ENCODE measurements around the gene UNC45B.
"Not testable (repeated sequence)": the region's sequence is repeated elsewhere in the genome, so short reads cannot be mapped to it uniquely, and the experiment has no call there.

UNC45B gene

DNA sequence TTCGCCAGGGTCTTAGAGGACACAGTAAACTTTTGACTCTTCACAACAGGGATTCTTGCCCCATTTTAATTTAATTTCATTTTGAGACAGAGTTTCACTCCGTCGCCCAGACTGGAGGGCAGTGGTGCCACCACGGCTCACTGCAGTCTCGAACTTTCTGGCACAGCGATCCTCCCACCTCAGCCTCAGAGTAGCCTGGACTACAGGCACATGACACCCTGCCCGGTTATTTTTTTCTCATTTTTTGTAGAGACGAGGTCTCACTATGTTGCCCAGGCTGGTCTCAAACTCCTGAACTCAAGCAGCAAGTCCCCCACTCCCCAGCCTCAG is 5.2 kb upstream of the UNC45B start:
- no peak for DNase-seq (ENCODE audit: low spot score)

DNA sequence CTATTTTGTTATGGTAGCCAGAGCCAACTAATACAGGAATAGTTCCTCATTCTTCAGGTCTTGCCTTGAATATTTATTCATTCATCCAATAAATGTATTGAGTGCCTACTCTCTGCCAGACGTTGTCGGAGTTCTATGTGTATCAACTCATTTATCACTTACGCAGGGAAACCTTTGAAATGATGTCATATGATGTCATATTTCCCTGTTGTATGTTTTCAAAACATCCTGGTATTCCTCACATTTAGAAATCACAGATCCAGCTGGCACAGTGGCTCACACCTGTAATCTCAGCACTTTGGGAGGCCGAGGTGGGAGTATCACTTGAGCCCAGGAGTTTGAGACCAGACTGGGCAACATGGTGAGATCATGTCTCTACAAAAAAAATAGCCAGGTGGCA is 2.8 kb upstream of the UNC45B start:
- DNase-seq (ENCODE audit: low spot score): no peak

DNA sequence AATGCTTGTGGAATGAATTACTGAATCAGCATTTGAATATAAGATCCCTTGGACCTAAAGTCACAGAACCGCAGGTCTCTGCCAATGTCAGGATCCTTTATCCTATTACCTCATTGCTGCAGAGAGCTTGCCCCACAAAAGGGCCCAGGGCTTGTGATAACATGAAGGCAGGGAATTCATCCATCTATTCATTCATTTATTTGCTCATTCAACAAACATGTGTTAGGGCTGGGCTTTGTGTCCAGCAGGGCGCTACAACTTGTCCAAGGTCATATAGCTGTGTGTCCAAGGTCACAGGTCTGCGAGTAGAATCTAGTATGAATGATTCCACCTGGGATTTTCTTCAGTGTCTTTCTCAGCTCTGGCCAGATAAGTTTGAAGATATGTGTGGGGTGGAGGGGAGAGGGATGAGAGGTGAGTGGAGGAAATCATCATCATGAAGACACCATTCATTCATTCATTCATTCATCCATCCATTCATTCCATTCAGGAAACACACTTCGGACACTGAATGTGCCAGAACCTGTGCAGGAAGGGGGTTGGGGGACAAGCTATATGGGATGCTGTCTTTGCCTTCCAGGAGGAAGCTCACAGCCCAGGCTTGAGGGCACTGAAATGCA is 1.3 kb upstream of the UNC45B start:
- no peak for DNase-seq (ENCODE audit: low spot score)

DNA sequence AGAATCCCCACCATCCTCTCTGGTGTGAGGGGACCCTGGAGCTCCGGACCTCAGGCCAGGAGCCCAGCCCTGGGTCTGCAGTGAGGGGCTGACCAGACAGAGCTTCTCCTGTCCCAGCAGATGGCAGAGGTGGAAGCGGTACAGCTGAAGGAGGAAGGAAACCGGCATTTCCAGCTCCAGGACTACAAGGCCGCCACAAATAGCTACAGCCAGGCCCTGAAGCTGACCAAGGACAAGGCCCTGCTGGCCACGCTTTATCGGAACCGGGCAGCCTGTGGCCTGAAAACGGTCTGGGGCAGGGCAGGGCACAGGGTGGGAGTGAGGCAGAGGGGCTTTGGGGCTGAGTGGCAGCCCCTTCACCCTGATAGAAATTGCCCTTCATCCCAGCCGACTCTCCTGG is 527 bp downstream of the UNC45B start:
- no peak for DNase-seq (ENCODE audit: low spot score)

DNA sequence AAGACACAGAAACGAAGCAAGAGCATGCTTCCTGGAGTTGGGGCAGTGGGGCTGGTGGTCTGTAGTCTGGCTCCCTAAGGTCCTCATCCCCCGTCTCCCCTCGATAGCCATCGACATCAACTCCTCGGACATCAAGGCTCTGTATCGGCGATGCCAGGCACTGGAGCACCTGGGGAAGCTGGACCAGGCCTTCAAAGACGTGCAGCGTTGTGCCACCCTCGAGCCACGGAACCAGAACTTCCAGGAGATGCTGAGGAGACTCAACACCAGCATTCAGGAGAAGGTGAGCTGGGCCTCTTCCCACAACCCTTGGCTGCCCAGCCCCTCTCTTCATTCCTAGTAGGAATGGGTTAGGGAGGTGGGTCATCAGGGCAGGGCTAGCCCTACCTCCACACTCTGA is 2.3 kb downstream of the UNC45B start:
- no peak for DNase-seq (ENCODE audit: low spot score)

DNA sequence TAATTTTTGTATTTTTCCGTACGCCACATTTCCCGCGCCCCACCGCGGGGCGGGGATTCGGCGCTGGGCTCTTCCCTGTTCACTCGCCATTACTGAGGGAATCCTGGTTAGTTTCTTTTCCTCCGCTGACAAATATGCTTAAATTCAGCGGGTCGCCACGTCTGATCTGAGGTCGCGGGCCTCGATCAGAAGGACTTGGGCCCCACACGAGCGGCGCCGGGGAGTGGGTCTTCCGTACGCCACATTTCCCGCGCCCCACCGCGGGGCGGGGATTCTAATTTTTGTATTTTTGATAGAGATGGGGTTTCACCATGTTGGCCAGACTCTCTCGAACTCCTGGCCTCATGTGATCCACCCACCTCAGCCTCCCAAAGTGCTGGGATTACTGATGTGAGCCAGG is 3.5 kb downstream of the UNC45B start:
- not testable (repeated sequence) for DNase-seq (ENCODE audit: low spot score)

DNA sequence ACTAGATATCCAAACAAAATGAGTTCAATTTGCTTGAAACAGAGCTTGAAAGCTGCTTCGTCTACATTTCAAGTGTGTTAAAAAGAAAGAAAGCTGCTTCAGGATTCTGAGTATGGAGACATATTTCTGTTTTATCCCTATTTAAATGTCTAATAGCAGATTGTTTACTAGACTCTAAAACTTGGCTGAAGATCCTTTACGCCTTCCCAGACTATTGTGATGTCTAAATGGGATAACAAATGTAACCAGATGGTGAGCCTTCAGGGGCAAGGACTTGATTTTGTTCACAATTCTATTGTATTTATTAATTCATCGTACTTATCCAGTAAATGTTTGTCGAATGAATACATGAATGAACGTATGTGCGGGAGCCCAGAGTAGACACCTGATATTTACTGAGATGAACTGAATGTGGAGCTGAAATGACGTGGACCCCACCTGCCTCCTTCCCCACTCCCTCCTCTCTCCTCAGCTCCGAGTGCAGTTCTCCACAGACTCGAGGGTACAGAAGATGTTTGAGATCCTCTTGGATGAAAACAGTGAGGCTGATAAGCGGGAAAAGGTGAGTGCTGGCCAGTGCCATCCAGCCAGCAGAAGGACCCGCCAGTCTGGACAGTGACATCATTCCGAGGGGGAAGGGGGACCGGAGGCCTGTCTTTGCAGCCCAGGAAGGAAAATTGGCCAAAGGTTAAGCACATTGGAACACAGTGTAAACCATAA is 5.0 kb downstream of the UNC45B start:
- no peak for DNase-seq (ENCODE audit: low spot score)

DNA sequence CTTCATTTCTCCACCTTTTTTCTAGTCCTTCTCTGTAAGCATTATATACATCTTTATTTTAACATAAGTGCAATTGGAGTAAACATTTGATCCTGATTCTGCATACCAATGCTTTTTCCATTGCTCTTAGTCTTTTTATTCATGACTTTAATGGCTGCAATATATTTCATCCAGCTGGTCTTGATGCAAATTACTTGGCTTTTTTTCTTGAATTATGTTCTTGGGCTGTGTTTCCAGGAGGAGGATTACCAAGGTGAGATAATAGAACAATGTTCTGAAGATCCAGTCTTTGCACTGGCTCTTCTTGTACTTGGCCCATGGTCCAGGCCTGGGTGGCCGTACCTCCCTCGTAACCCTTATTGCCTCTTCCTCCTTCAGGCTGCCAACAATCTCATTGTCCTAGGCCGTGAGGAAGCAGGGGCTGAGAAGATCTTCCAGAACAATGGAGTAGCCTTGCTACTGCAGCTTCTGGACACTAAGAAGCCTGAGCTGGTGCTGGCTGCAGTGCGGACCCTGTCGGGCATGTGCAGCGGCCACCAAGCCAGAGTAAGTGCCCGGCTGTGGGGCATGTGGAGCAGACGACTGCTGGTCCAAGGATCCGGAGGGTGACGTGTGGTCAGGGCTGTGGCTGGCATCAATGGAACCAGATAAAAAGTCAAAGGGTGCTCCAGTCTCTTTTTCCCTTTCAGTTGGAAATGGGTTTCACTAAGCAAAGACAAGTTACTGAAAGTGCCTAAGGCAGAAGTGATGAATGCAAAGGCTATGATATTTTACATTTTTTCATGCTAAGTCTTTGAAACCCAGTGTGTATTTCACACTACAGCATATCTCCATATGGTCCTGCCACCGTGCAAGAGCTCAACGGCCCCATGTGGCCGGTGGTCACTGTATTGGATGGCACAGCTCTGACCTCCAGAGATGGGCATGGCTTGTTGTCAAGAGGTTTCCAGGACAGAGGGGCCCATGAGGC is 6.9 kb downstream of the UNC45B start:
- no peak for DNase-seq (ENCODE audit: low spot score)

DNA sequence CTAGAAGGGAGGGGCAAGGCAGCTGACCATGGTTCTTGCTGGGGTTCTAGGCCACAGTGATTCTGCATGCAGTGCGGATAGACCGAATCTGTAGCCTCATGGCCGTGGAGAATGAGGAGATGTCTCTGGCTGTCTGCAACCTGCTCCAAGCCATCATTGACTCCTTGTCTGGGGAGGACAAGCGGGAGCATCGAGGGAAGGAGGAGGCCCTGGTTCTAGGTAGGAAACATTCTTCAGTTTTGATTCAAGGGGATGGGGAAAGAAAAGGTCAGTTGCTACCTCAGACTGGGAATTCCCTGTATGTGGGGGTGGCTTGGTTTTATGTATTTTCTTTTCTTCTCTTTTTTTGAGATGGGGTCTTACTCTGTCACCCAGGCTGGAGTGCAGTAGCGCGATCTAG is 7.6 kb downstream of the UNC45B start:
- DNase-seq (ENCODE audit: low spot score): no peak

DNA sequence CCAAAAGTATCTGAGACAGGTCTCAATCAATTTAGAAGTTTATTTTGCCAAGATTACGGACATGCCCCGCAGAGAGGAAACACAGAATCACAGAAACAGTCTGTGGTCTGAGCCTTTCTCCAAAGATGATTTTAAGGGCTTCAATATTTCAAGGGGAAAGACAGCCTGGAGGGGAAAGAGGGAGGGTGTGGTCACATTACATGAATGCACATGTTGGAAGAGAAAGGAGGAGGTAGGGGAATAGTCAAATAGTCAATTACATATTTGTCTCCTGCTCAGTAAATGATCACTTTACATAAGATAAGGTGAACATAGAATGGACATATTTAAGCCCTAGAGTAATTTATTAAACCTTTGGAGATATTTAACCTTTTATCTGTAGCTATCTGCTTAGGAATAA is 12.3 kb downstream of the UNC45B start:
- no peak for DNase-seq (ENCODE audit: low spot score)

DNA sequence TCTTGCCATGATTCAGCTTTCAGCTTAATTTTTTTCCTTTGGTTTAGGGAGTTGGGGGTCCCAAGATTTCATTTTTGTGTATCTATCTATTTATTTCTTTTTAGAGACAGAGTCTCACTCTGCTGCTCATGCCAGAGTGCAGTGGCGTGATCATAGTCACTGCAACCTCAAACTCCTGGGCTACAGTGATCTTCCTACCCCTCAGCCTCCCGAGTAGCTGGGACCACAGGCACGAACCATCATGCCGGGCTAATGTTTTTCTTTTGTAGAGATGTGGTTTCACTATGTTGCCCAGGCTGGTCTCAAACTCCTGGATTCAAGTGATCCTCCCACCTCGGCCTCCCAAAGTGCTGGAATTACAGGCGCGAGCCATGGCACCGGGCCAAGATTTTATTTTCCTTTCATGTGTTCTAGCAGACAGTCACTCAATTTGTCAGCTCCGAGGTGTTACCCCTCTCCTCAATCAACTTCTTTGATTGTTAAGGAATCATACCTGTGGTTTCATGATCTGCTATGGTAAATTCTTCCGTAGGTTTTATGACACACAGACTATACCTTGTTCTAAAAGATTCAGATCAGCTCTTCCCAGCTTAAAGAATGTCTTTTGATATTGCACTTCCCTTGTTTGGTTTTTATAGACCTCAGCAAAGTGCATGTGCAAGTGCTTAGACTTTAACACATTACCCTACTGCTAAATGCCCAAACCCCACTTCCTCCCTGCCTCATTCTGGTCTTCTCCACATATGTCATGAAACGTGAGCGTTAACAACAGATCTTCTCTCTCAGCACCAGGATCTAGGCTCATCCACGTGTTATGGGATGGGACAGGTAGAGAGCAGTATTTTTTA is 13.0 kb downstream of the UNC45B start:
- no peak for DNase-seq (ENCODE audit: low spot score)

DNA sequence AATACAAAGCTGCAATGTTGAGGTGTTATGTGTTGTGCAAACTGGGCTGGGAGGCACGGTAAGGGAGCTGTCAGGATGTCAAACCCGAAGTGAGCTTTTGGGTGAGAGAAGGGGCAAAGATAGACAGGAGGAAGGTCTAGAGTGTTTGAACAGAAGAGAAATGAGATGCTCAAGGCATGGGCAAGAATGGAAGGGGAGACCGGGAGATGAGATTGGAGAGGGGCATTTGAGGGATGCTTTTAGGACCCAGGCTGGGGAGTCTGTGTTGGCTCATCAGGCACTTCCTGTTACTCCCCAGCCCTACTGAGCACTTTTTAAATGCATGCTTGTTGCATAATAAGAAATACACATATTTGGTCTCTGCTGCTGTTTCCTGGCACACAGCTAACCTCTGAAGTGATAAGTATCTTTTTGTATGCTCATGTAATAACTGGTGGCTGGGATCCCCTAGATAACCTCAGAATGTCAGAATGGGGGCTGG is 13.7 kb downstream of the UNC45B start:
- DNase-seq (ENCODE audit: low spot score): no peak

DNA sequence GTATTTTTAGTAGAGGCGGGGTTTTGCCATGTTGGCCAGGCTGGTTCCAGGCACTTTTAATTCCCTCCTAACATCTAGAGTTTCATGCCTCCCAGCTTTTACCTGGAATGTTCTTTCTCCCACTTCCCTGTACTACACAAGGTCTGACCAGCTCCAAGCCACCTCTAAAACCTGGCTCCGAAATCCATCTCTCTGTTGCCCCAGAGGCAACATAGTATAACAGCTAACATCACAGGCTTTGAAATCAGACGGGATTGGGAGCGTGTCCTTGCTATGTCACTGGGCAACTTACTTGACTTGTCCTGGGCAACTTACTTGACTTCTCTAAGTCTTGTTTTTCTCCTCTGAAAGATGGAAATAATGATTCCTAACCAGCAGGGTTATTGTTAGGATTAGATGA is 15.1 kb downstream of the UNC45B start:
- DNase-seq (ENCODE audit: low spot score): no peak

DNA sequence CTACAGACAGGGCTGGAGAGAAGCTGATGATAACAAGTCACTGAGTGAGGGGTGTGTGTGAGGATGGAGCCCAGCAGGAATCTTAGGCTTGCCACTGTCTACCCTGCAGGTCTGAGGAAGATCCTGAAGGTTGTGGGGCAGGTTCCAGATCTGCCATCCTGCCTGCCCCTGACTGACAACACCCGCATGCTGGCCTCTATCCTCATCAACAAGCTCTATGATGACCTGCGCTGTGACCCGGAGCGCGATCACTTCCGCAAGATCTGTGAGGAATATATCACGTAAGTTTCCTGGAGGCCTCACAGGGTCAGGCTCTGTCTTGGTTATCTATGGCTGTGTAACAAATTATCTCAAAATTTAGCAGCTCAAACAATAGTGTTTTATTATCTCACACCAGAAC is 16.3 kb downstream of the UNC45B start:
- DNase-seq (ENCODE audit: low spot score): no peak

DNA sequence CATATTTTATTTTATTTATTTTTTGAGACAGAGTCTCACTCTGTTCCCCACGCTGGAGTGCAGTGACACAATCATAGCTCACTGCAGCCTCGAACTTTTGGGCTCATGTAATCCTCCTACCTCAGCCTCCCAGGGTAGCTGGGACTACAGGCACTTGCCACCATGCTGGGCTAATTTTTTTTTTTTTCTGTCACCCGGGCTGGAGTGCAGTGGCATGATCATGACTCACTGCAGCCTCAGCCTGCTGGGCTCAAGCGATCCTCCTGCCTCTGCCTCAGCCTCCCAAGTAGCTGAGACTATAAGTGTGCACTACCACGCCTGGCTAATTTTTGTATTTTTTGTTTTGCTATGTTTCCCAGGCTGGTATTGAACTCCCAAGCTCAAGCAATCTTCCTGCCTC is 17.1 kb downstream of the UNC45B start:
- no peak for DNase-seq (ENCODE audit: low spot score)

DNA sequence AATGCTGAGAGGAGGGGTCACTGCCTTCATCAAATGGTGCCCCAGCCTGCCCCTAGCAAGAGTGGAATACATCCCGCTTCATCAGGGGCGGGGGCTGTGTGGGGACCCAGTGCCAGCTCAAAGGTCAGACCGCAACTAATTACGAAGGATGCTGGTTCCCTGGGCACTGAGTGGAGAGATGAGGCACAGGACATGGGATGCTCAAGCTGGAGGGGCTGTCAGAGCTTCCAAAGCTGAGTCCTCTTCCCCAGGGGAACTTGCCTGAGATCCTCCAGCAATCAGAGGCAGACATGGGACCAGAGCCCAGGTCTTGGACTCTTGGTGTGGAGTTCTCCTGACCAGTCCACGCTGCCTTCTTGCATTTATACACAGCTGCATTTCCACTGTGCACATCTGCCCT is 18.9 kb downstream of the UNC45B start:
- DNase-seq (ENCODE audit: low spot score): no peak

DNA sequence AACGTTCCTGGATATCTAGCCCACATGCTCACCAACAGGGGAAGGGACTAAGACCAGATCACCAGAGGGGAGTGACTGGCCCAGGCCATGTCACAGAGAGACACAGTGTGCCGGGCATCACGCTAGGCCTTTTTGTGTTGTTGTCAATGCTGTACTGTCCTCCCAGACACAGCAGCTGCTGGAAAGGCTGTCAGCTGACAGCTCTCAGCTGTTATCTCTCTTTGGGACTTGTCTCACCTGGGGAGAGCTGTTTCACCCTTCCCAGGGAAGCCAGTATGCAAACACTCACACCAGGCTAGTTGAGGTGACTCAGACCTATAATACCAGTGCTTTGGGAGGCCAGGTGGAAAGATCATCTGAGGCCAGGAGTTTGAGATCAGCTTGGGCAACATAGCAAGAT is 19.4 kb downstream of the UNC45B start:
- no peak for DNase-seq (ENCODE audit: low spot score)

DNA sequence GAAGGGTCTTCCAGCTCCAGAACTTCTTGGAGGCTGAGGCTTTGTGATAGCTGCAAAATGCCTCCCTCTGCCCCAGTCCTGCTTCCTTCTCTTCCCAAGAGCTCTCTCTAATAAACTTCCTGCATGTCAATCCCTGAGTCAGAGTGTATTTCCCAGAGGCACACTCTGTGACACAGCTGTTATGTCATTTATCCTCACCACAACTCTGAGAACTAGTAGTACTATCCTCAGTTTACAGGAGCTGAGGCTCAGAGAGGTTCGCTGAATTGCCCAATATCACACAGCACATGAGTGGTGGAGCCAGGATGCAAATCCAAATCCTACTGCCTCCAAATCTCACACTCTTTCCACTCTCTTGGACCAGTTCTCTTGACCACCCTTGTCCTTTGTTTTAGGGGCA is 20.0 kb downstream of the UNC45B start:
- DNase-seq (ENCODE audit: low spot score): peak; percentile 67

DNA sequence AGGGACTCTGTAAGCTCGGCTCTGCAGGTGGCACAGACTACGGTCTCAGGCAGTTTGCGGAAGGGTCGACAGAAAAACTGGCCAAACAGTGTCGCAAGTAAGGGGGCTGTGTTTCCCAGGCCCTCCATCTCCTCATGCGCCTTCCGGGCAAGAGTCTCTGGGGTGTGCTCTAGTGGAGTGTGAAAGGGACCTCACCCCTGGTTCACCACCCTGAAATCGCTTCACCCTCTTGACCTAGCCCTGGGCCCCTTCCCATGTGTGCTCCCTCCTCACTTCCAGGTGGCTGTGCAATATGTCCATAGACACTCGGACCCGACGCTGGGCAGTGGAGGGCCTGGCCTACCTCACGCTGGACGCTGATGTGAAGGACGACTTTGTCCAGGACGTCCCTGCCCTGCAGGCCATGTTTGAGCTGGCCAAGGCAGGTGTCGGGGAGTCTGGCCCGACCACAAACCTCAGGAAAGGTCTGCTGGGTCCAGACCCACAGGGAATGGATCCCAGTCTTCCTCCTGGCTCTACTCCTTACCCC is 22.3 kb downstream of the UNC45B start:
- DNase-seq (ENCODE audit: low spot score): no peak

DNA sequence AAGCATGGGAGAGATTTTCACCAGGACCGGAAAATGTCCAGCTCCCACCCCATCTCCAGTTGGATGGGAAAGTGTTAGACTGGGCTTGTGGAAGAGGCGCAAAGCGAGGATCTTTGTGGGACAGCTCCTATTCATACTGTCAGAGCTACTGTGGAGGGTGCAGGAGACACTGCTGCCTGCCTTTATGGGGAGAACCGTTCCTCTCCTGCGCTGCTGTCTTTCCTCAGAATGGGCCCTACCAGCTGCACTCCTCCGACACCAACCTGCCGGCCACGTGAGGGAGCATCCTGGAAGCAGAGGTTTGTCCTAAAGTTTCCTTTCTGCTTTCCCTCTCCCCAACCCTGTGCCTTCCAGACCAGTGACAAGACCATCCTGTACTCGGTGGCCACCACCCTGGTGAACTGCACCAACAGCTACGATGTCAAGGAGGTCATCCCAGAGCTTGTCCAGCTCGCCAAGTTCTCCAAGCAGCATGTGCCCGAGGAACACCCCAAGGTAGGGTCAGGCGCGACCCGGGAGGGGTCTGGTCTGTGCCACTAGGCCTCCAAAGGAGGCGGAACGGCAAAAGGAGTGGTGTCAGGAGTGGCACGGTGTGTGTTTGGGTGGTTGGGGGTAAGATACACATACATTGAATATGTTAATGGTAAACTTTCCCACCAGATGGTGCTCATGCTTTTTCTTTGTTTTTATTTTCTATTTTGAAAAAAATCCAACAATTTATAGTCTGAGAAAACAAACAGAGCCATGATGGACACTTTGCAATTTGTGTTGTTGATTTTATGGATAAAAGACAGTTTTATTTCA is 23.6 kb downstream of the UNC45B start:
- peak; percentile 37 for DNase-seq (ENCODE audit: low spot score)

DNA sequence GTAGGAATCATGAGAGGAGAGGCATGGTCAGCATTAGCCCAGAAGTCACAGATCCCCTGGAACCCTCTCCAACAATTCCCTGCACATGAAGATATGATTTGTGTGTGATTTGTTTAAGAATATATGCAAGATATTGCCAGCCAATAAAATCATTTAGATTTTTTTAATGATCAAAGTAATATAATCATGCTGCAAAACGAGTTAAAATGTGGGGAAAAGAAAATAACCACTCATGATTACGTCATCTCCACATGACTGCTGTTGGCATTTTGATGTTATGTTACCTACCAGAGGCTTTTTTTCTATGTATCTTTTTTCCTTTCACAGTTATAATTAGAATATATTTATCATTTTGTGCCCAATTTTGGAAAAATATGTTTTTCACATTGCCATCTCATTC is 24.2 kb downstream of the UNC45B start:
- peak; percentile 37 for DNase-seq (ENCODE audit: low spot score)
